ENCODE measurements around the gene GPR15LG.
A peak's percentile ranks its signal among the peaks of the same experiment; 100 is the strongest.

GPR15LG gene

GRCh38 chr10:84173501-84173929 lies at the start of gene GPR15LG:
Gene GPR15LG, plus strand, starts transcription at chr10:84173801. Its CDS starts 51 bp downstream, at chr10:84173852.
- DNase-seq: no peak

- peak; percentile 16 for DNase-seq
These were observed 47.5 kb upstream of the GPR15LG start for GRCh38 chr10:84125910-84126784.

GRCh38 chr10:84126785-84127167 lies 46.8 kb upstream of the GPR15LG start:
- no peak for DNase-seq

GRCh38 chr10:84135836-84136235 lies 37.8 kb upstream of the GPR15LG start:
- no peak for DNase-seq

- DNase-seq: no peak
These were observed 35.8 kb upstream of the GPR15LG start for GRCh38 chr10:84137811-84138210.

- peak; percentile 71 for DNase-seq
These were observed 35.0 kb upstream of the GPR15LG start for GRCh38 chr10:84138478-84139125.

GRCh38 chr10:84139126-84140035 lies 34.2 kb upstream of the GPR15LG start, which contains the start of gene GHITM:
Gene GHITM, plus strand, starts transcription at chr10:84139509. Its CDS starts 1,992 bp downstream, at chr10:84141501.
- DNase-seq: peak; percentile 100

GRCh38 chr10:84140036-84140379 lies 33.6 kb upstream of the GPR15LG start:
- DNase-seq: no peak

- no peak for DNase-seq
These were observed 26.3 kb upstream of the GPR15LG start for GRCh38 chr10:84147347-84147746.

GRCh38 chr10:84148006-84148597 lies 25.5 kb upstream of the GPR15LG start:
- peak; percentile 39 for DNase-seq

GRCh38 chr10:84149854-84150253 lies 23.7 kb upstream of the GPR15LG start:
- DNase-seq: no peak

GRCh38 chr10:84152769-84153168 lies 20.8 kb upstream of the GPR15LG start:
- DNase-seq: no peak

GRCh38 chr10:84155521-84155920 lies 18.1 kb upstream of the GPR15LG start:
- no peak for DNase-seq

GRCh38 chr10:84156009-84156408 lies 17.6 kb upstream of the GPR15LG start:
- no peak for DNase-seq

GRCh38 chr10:84156768-84157167 lies 16.8 kb upstream of the GPR15LG start:
- DNase-seq: peak; percentile 55

- DNase-seq: no peak
These were observed 15.5 kb upstream of the GPR15LG start for GRCh38 chr10:84158061-84158460.

GRCh38 chr10:84158550-84158949 lies 15.1 kb upstream of the GPR15LG start:
- no peak for DNase-seq

- DNase-seq: no peak
These were observed 14.4 kb upstream of the GPR15LG start for GRCh38 chr10:84159076-84159685.

- no peak for DNase-seq
These were observed 12.8 kb upstream of the GPR15LG start for GRCh38 chr10:84160663-84161362.

- no peak for DNase-seq
These were observed 9.6 kb upstream of the GPR15LG start for GRCh38 chr10:84163996-84164395.

GRCh38 chr10:84164442-84164841 lies 9.2 kb upstream of the GPR15LG start:
- DNase-seq: no peak
